ENCODE results near the gene RFESD. TPM values are rescaled to one million over a fixed set of nuclear protein-coding genes. Genes with fewer than 3 reads are reported as not detected.
"Not testable (repeated sequence)": the region's sequence is repeated elsewhere in the genome, so short reads cannot be mapped to it uniquely, and the experiment has no call there.

The RFESD gene
- polyA plus RNA-seq, 4 donors, result 0.27 to 3.4 (median 1.4) TPM; not detected in 1

GRCh38 chr5:95631991-95632675, 14.4 kb upstream of the RFESD start:
- no peaks in the 10 kb centered on the region for H3K36me3 ChIP-seq (ENCODE audit: control insufficient read depth in 3 of 3, insufficient read depth in 2 of 3, low read depth in 1 of 3, low read length in 3 of 3)
- WGBS, 3 donors, result 80 to 90% (median 84%) methylated on average over 4 of the region's 4 CpGs
- H3K27ac ChIP-seq (ENCODE audit: low read depth in 1 of 3, low read length in 2 of 3), result peak overlapping the region in 2 of 3 donors; percentile 29 to 70
- H3K9me3 ChIP-seq (ENCODE audit: control insufficient read depth in 2 of 2, insufficient read depth in 1 of 2, low read depth in 1 of 2, low read length in 1 of 2), result no peaks in the 10 kb centered on the region
- DNase-seq, result peak; percentile 29 to 85
- H3K4me3 ChIP-seq (ENCODE audit: low read depth in 1 of 3, low read length in 3 of 3), result no peak overlapping the region
- H3K4me1 ChIP-seq (ENCODE audit: control insufficient read depth in 3 of 3, insufficient read depth in 2 of 3, low read depth in 1 of 3, low read length in 2 of 3), result peaks cover 0 to 38% (median 2%) of the 10 kb centered on the region in 3 donors
- FAIRE-seq, result no peak
- no peaks in the 10 kb centered on the region for H3K27me3 ChIP-seq (ENCODE audit: control insufficient read depth in 3 of 3, insufficient read depth in 3 of 3, low read length in 3 of 3)

GRCh38 chr5:95632942-95633341, 13.6 kb upstream of the RFESD start:
- DNase-seq; H3K4me3 ChIP-seq (ENCODE audit: low read depth in 1 of 3, low read length in 3 of 3); H3K36me3 ChIP-seq (ENCODE audit: control insufficient read depth in 3 of 3, insufficient read depth in 2 of 3, low read depth in 1 of 3, low read length in 3 of 3); H3K27me3 ChIP-seq (ENCODE audit: control insufficient read depth in 3 of 3, insufficient read depth in 3 of 3, low read length in 3 of 3); H3K9me3 ChIP-seq (ENCODE audit: control insufficient read depth in 2 of 2, insufficient read depth in 1 of 2, low read depth in 1 of 2, low read length in 1 of 2); FAIRE-seq; H3K27ac ChIP-seq (ENCODE audit: low read depth in 1 of 3, low read length in 2 of 3): not testable (repeated sequence)
- 88 to 100% (median 97%) methylated on average over 2 of the region's 2 CpGs for WGBS, 3 donors
- H3K4me1 ChIP-seq (ENCODE audit: control insufficient read depth in 3 of 3, insufficient read depth in 2 of 3, low read depth in 1 of 3, low read length in 2 of 3), result peaks cover 0 to 34% (median 2%) of the 10 kb centered on the region in 3 donors

GRCh38 chr5:95633671-95634070, 12.9 kb upstream of the RFESD start:
- H3K9me3 ChIP-seq (ENCODE audit: control insufficient read depth in 2 of 2, insufficient read depth in 1 of 2, low read depth in 1 of 2, low read length in 1 of 2), result no peaks in the 10 kb centered on the region
- no peaks in the 10 kb centered on the region for H3K27me3 ChIP-seq (ENCODE audit: control insufficient read depth in 3 of 3, insufficient read depth in 3 of 3, low read length in 3 of 3)
- WGBS, 3 donors, result 95 to 99% (median 95%) methylated on average over 3 of the region's 3 CpGs
- no peak for DNase-seq
- H3K36me3 ChIP-seq (ENCODE audit: control insufficient read depth in 3 of 3, insufficient read depth in 2 of 3, low read depth in 1 of 3, low read length in 3 of 3), result no peaks in the 10 kb centered on the region
- no peak for FAIRE-seq
- H3K4me1 ChIP-seq (ENCODE audit: control insufficient read depth in 3 of 3, insufficient read depth in 2 of 3, low read depth in 1 of 3, low read length in 2 of 3), result peaks cover 0 to 26% (median 2%) of the 10 kb centered on the region in 3 donors
- no peak overlapping the region for H3K4me3 ChIP-seq (ENCODE audit: low read depth in 1 of 3, low read length in 3 of 3)
- H3K27ac ChIP-seq (ENCODE audit: low read depth in 1 of 3, low read length in 2 of 3), result no peak overlapping the region

GRCh38 chr5:95634081-95634480, 12.5 kb upstream of the RFESD start:
- peaks cover 0 to 22% (median 2%) of the 10 kb centered on the region in 3 donors for H3K4me1 ChIP-seq (ENCODE audit: control insufficient read depth in 3 of 3, insufficient read depth in 2 of 3, low read depth in 1 of 3, low read length in 2 of 3)
- H3K9me3 ChIP-seq (ENCODE audit: control insufficient read depth in 2 of 2, insufficient read depth in 1 of 2, low read depth in 1 of 2, low read length in 1 of 2), result no peaks in the 10 kb centered on the region
- no peak for FAIRE-seq
- no peak for DNase-seq
- no peaks in the 10 kb centered on the region for H3K36me3 ChIP-seq (ENCODE audit: control insufficient read depth in 3 of 3, insufficient read depth in 2 of 3, low read depth in 1 of 3, low read length in 3 of 3)
- H3K27ac ChIP-seq (ENCODE audit: low read depth in 1 of 3, low read length in 2 of 3), result no peak overlapping the region
- H3K27me3 ChIP-seq (ENCODE audit: control insufficient read depth in 3 of 3, insufficient read depth in 3 of 3, low read length in 3 of 3), result no peaks in the 10 kb centered on the region
- WGBS, 3 donors, result 92 to 94% (median 92%) methylated on average over 3 of the region's 3 CpGs
- H3K4me3 ChIP-seq (ENCODE audit: low read depth in 1 of 3, low read length in 3 of 3), result no peak overlapping the region

- WGBS, 3 donors, result 70 to 87% (median 78%) methylated on average over 3 of the region's 3 CpGs
- DNase-seq, result no peak
Observed at GRCh38 chr5:95638632-95639031, 7.9 kb upstream of the RFESD start.

GRCh38 chr5:95641741-95642220, 4.8 kb upstream of the RFESD start:
- 47 to 68% (median 53%) methylated on average over 5 of the region's 5 CpGs for WGBS, 3 donors
- no peaks in the 10 kb centered on the region for H3K27me3 ChIP-seq (ENCODE audit: control insufficient read depth in 3 of 3, insufficient read depth in 3 of 3, low read length in 3 of 3)
- no peaks in the 10 kb centered on the region for H3K36me3 ChIP-seq (ENCODE audit: control insufficient read depth in 3 of 3, insufficient read depth in 2 of 3, low read depth in 1 of 3, low read length in 3 of 3)
- FAIRE-seq, result no peak
- peaks cover 0 to 18% (median 0%) of the 10 kb centered on the region in 3 donors for H3K4me1 ChIP-seq (ENCODE audit: control insufficient read depth in 3 of 3, insufficient read depth in 2 of 3, low read depth in 1 of 3, low read length in 2 of 3)
- H3K9me3 ChIP-seq (ENCODE audit: control insufficient read depth in 2 of 2, insufficient read depth in 1 of 2, low read depth in 1 of 2, low read length in 1 of 2), result peaks cover 0 to 2% of the 10 kb centered on the region in 2 donors
- peak in 1 of 2 donors; percentile 53 for DNase-seq
- peak overlapping the region in 2 of 3 donors; percentile 43 to 73 for H3K27ac ChIP-seq (ENCODE audit: low read depth in 1 of 3, low read length in 2 of 3)
- no peak overlapping the region for H3K4me3 ChIP-seq (ENCODE audit: low read depth in 1 of 3, low read length in 3 of 3)

More at GRCh38 chr5:95638632-95639031, 7.9 kb upstream of the RFESD start:
- H3K9me3 ChIP-seq (ENCODE audit: control insufficient read depth in 2 of 2, insufficient read depth in 1 of 2, low read depth in 1 of 2, low read length in 1 of 2), result peaks cover 0 to 2% of the 10 kb centered on the region in 2 donors
- peaks cover 0 to 18% (median 0%) of the 10 kb centered on the region in 3 donors for H3K4me1 ChIP-seq (ENCODE audit: control insufficient read depth in 3 of 3, insufficient read depth in 2 of 3, low read depth in 1 of 3, low read length in 2 of 3)
- H3K36me3 ChIP-seq (ENCODE audit: control insufficient read depth in 3 of 3, insufficient read depth in 2 of 3, low read depth in 1 of 3, low read length in 3 of 3), result no peaks in the 10 kb centered on the region
- FAIRE-seq, result no peak
- no peak overlapping the region for H3K27ac ChIP-seq (ENCODE audit: low read depth in 1 of 3, low read length in 2 of 3)
- H3K27me3 ChIP-seq (ENCODE audit: control insufficient read depth in 3 of 3, insufficient read depth in 3 of 3, low read length in 3 of 3), result no peaks in the 10 kb centered on the region
- H3K4me3 ChIP-seq (ENCODE audit: low read depth in 1 of 3, low read length in 3 of 3), result no peak overlapping the region

GRCh38 chr5:95643152-95643551, 3.4 kb upstream of the RFESD start:
- Histone ChIP-seq H3K4me3 (ENCODE audit: low read depth in 1 of 3, low read length in 3 of 3) (no peak overlapping the region), H3K27me3 (ENCODE audit: control insufficient read depth in 3 of 3, insufficient read depth in 3 of 3, low read length in 3 of 3) (no peaks in the 10 kb centered on the region), H3K4me1 (ENCODE audit: control insufficient read depth in 3 of 3, insufficient read depth in 2 of 3, low read depth in 1 of 3, low read length in 2 of 3) (peaks cover 0 to 29% (median 0%) of the 10 kb centered on the region in 3 donors), H3K27ac (ENCODE audit: low read depth in 1 of 3, low read length in 2 of 3) (no peak overlapping the region), H3K36me3 (ENCODE audit: control insufficient read depth in 3 of 3, insufficient read depth in 2 of 3, low read depth in 1 of 3, low read length in 3 of 3) (no peaks in the 10 kb centered on the region), H3K9me3 (ENCODE audit: control insufficient read depth in 2 of 2, insufficient read depth in 1 of 2, low read depth in 1 of 2, low read length in 1 of 2) (peaks cover 0 to 2% of the 10 kb centered on the region in 2 donors)
- DNase-seq (no peak), FAIRE-seq (no peak)
- 92 to 94% (median 93%) methylated on average over 7 of the region's 7 CpGs for WGBS, 3 donors

- H3K27ac ChIP-seq (ENCODE audit: low read depth in 1 of 3, low read length in 2 of 3), result peak overlapping the region in 1 of 3 donors; percentile 36
- H3K27me3 ChIP-seq (ENCODE audit: control insufficient read depth in 3 of 3, insufficient read depth in 3 of 3, low read length in 3 of 3), result no peaks in the 10 kb centered on the region
- FAIRE-seq, result no peak
- H3K36me3 ChIP-seq (ENCODE audit: control insufficient read depth in 3 of 3, insufficient read depth in 2 of 3, low read depth in 1 of 3, low read length in 3 of 3), result no peaks in the 10 kb centered on the region
- WGBS, 3 donors, result 9 to 18% (median 12%) methylated on average over 4 of the region's 4 CpGs
- peaks cover 0 to 29% (median 0%) of the 10 kb centered on the region in 3 donors for H3K4me1 ChIP-seq (ENCODE audit: control insufficient read depth in 3 of 3, insufficient read depth in 2 of 3, low read depth in 1 of 3, low read length in 2 of 3)
- H3K9me3 ChIP-seq (ENCODE audit: control insufficient read depth in 2 of 2, insufficient read depth in 1 of 2, low read depth in 1 of 2, low read length in 1 of 2), result peaks cover 0 to 2% of the 10 kb centered on the region in 2 donors
- peak; percentile 71 to 78 for DNase-seq
- H3K4me3 ChIP-seq (ENCODE audit: low read depth in 1 of 3, low read length in 3 of 3), result no peak overlapping the region
Observed at GRCh38 chr5:95644351-95645042, 2.1 kb upstream of the RFESD start.
